ENCODE measurements around the gene VARS2. TPM values are rescaled to one million over a fixed set of nuclear protein-coding genes. Genes with fewer than 3 reads are reported as not detected.
"Not testable (repeated sequence)": the region's sequence is repeated elsewhere in the genome, so short reads cannot be mapped to it uniquely, and the experiment has no call there.

VARS2 gene
- polyA plus RNA-seq, 5 donors: 35.3 to 52.5 (median 46.9) TPM

DNA sequence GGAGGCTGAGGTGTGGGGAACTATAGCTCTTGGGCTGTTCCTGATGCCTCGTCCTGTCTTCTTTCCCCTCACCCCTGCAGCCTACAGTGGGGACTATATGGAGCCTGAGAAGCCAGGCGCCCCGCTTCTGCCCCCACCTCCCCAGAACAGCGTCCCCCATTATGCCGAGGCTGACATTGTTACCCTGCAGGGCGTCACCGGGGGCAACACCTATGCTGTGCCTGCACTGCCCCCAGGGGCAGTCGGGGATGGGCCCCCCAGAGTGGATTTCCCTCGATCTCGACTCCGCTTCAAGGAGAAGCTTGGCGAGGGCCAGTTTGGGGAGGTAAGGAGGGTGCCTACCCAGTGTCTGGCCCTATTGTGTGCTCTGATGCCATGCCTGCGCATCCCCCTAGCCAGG, 17.5 kb upstream of the VARS2 start:
- no peak for DNase-seq

DNA sequence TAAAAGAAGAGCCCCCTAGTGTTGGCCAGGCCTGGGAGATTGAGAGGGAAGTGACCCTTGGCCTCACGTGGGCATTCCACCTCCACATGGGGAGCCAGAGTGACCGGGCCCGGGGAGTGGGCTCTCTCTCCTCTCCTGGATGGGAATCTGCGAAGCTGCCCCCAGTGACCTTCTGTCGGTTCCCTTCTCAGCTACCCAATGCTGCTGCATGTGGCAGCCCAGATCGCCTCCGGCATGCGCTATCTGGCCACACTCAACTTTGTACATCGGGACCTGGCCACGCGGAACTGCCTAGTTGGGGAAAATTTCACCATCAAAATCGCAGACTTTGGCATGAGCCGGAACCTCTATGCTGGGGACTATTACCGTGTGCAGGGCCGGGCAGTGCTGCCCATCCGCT, 16.2 kb upstream of the VARS2 start:
- no peak for DNase-seq

GRCh38 chr6:30898750-30899360, 15.2 kb upstream of the VARS2 start:
- DNase-seq: no peak

DNA sequence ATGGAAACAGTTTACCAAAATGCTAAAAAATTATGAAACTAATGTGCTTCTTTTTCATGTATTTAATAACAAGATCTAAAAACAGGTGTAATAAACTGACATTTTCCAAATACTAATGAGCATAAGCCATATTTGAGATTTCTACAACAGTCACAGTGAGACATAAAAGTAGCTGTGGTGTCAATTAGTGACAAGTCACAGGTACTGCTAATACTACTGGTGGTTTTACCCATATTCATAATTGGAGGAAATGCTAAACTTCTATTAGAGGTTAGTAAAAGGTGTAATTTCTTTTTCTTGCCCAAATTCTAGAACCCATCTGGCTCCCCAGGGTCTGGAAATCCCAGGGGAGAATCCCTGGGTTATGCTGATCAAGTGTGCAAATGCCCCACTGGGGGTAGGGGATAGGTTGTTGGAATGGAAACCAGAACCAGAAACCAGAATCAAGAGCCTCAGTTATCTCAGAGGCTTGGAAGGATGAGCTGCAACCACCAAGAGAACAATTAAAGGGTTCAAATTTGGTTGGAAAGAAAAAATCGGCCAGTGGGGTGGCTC, 13.1 kb upstream of the VARS2 start:
- no peak for DNase-seq

GRCh38 chr6:30901436-30901835, 12.6 kb upstream of the VARS2 start:
- no peak for DNase-seq

DNA sequence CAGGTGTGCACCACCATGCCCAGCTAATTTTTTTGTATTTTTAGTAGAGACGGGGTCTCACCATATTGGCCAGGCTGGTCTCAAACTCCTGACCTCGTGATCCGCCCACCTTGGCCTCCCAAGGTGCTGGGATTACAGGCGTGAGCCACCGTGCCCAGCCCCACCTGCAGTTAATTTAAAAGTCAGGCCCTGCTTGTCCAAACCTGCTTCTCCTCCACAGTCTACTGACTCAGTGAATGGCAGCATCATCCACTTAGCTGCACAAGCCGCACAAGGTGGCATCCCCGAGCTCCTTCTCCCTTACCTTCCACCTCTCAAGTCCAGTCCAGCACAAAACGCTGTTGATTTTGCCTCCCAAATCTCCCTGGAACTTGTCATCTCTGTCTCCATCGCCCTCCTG, 11.8 kb upstream of the VARS2 start:
- not testable (repeated sequence) for DNase-seq

- no peak for DNase-seq
These were observed 11.3 kb upstream of the VARS2 start for GRCh38 chr6:30902709-30903108.

- DNase-seq: no peak
These were observed 10.8 kb upstream of the VARS2 start for GRCh38 chr6:30903236-30903635.

GRCh38 chr6:30907290-30907757, 6.7 kb upstream of the VARS2 start:
- DNase-seq: not testable (repeated sequence)

GRCh38 chr6:30907758-30908591, 6.1 kb upstream of the VARS2 start, which contains the start of gene GTF2H4:
Gene GTF2H4, plus strand, starts transcription at chr6:30908207.
- peak; percentile 95 to 96 for DNase-seq

DNA sequence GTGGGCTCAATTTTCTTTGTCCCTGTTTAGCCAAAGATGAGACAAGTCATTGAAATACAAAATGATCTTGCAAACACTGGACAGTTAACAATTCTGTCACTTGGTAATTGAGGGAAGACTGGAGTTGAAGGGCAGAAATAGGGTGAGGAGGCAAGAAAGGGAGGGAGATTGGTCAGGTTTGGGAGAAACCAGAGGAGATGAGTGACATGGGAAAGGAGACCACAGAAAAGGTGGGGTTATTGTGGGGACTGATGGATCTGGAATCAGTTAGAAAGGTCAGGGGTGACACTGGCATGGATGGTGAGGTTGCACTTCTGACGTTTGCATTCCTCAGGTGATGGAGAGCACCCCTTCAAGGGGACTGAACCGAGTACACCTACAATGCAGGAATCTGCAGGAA, 5.3 kb upstream of the VARS2 start:
- DNase-seq: no peak

DNA sequence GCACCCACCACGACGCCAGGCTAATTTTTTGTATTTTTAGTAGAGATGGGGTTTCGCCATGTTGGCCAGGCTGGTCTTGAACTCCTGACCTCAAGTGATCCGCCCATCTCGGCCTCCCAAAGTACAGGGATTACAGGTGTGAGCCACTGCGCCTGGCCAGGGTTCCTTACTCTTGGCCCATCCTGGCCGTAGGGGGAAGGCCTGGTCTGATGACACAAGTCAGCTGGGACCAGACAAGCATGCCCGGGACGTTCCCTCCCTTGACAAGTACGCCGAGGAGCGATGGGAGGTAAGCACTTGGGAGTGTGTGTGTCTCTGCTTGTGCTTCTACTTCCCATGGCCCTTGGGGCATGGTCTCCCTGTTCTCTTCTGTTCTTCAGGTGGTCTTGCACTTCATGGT, 3.6 kb upstream of the VARS2 start:
- DNase-seq: not testable (repeated sequence)

GRCh38 chr6:30912746-30913520, 1.1 kb upstream of the VARS2 start:
- no peak for DNase-seq

DNA sequence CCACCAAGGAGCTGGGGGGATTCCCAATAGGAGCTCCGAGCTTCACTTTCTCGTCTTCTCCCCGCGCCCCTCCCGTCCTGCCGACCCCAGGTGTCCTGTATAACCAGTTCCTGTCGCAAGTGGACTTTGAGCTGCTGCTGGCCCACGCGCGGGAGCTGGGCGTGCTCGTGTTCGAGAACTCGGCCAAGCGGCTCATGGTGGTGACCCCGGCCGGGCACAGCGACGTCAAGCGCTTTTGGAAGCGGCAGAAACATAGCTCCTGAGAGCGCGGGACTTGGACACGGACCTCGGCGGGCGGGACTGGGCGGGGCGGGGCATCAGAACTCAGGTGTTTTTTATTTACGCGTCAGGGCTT, 340 bp upstream of the VARS2 start:
- no peak for DNase-seq

GRCh38 chr6:30914854-30915590, 984 bp downstream of the VARS2 start:
- DNase-seq: no peak

- DNase-seq: peak; percentile 46 to 53
These were observed 1.5 kb downstream of the VARS2 start for GRCh38 chr6:30915591-30915946.

- DNase-seq: no peak
These were observed 3.0 kb downstream of the VARS2 start for GRCh38 chr6:30917041-30917440.

- no peak for DNase-seq
These were observed 3.4 kb downstream of the VARS2 start for GRCh38 chr6:30917487-30917886.

DNA sequence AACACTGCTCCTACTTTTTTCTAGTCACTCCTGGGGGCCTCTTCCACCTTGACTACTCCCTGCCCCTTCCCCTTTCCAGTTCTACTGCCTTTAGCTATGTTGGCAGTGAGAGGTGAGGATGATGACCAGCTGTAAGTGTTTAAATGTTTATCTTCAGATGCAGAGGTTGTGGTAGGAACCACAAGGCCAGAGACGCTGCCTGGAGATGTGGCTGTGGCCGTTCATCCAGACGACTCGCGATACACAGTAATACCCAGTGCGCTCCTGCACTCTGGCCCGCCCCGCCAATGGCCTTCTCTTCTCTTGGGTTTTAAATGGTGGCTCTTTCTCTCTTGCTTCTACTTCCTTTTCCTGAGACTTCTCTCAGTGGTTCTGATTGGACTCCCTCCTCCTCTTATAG, 4.6 kb downstream of the VARS2 start:
- no peak for DNase-seq

- no peak for DNase-seq
These were observed 8.4 kb downstream of the VARS2 start for GRCh38 chr6:30922447-30922852.

DNA sequence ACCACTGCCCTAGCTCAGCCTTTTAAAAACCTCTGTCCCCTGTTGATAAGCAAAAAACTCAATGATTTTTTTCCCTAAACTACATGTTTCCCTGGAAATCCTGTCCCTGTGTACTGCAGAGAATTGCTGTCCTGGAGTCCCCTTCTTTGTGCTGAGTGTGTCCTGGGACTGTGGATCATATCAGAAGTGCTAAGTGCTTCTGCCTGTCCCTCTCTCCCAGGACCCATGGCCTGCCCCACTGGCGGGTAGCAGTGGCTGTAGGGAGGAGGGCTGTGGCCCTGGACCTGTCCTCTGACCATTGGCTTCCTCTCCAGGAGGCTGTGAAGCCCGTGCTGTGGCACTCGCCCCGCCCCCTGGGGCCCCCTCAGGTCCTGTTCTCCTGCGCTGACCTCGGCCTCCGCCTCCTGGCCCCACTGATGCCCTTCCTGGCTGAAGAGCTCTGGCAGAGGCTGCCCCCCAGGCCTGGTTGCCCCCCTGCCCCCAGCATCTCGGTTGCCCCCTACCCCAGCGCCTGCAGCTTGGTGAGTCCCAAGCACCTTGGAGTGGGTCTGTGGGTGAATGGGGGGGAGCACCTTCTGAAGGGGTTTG, 10.1 kb downstream of the VARS2 start:
- not testable (repeated sequence) for DNase-seq
